ENCODE results near the gene SLC39A9. TPM values are rescaled to one million over a fixed set of nuclear protein-coding genes. Genes with fewer than 3 reads are reported as not detected.

The SLC39A9 gene, protein sequence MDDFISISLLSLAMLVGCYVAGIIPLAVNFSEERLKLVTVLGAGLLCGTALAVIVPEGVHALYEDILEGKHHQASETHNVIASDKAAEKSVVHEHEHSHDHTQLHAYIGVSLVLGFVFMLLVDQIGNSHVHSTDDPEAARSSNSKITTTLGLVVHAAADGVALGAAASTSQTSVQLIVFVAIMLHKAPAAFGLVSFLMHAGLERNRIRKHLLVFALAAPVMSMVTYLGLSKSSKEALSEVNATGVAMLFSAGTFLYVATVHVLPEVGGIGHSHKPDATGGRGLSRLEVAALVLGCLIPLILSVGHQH
- 41.3 and 44.8 TPM in 2 replicates for total RNA-seq (2014; rRNA removed; shearing (Covaris generic))

DNA sequence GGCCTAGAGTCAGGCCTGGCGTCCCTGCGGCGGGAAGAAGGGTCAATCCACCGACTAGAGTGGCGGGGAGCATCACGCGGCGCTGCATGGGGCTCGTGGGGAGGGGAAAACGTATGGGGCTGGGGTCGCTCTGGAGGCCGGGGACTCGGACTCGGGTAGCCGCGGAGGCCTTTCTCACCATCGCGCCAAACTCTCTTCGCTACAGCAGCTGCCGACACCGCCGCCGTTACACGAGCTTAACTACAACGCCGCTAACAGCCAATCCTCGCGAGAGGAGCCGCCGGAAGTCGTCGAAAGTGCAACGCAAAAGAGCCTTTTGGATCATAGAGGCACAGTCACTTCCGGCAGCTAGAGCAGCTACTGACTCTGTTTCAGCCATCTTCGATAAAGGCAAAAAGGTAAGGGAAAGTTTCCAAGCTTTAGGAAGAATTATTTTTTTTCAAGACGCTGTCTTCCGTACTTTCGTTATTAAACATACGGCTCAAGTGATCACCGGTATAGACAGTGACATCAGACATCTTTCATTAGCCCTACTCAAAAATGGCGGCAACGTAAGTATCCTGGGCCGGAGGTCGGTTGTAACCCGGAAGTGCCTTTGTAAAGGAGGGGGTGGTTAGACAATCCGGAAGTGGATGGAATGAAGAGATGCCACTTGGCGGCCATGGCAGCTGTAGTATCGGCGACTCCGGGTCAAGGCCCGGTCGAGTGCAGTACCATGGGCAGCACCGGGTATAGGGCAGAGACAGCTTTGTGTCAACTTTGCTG is at the start of gene SLC39A9, which contains the start of gene ERH:
Gene SLC39A9, plus strand, starts transcription at position 640 of the 765 bp plus-strand sequence. CDS start 678 bp downstream, outside the sequence.
Gene ERH, minus strand, starts transcription at position 247 of the 765 bp plus-strand sequence. Its CDS starts 66 bp downstream, at position 181.

DNA sequence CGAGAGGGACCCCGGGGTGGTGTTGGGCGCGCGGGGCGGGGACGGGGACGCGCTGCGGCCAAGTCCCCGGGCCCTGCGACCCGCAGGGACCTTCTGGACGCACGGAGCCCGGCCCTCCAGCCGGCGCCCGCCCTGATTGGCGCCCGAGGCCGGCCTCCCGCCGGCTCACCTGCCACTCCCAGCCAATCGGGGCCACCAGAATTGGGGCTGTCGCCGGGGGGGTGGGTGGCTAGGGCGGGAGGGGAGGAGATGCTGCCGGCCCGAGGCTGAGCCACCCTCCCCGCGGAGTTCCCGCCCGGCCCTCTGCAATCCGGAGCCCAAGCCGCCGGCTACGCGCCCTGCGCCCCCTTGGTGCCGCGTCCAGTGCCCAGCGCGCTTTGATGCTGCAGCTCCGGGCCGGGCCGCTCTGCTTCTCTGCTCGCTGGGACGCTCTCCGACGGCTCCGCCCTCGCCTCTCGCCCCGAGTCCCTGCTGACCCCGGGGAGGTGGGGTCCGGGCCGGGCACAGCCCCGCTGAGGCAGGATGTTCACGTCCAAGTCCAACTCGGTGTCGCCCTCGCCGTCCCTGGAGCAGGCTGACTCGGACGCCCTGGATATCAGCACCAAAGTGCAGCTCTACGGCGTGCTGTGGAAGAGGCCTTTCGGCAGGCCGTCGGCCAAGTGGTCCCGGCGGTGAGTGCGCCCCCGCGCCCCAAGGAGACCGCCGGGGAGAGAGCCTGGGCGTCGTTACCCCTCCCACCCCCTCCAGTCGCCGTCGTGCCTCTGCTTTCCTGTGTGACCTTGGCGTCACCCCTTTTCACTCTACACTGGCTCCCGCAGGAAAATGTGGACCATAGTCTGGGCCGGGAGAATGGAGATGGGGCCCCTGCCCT is 86.2 kb downstream of the SLC39A9 start, which contains the start of gene PLEKHD1:
Gene PLEKHD1, plus strand, starts transcription at position 285 of the 871 bp plus-strand sequence. Its CDS starts 238 bp downstream, at position 523.

Other genes starting within 250 kb of the SLC39A9 start
- gene DCAF5, start 245.6 kb upstream of the SLC39A9 start, total RNA-seq (2014; rRNA removed; shearing (Covaris generic)) = 7.3 and 8.6 TPM in 2 replicates
- 6.3 and 7.2 TPM in 2 replicates for gene EXD2, start 207.2 kb upstream of the SLC39A9 start, total RNA-seq (2014; rRNA removed; shearing (Covaris generic))
- gene GALNT16, start 138.5 kb upstream of the SLC39A9 start, total RNA-seq (2014; rRNA removed; shearing (Covaris generic)) = 0.08 TPM in 1 of 2 replicates, not detected in the other
- gene ERH, start 393 bp upstream of the SLC39A9 start, total RNA-seq (2014; rRNA removed; shearing (Covaris generic)) = 84.7 and 99.1 TPM in 2 replicates
- gene PLEKHD1, start 86.0 kb downstream of the SLC39A9 start, total RNA-seq (2014; rRNA removed; shearing (Covaris generic)) = 0.05 TPM in 1 of 2 replicates, not detected in the other
- gene CCDC177, start 176.2 kb downstream of the SLC39A9 start, total RNA-seq (2014; rRNA removed; shearing (Covaris generic)) = not detected in 2 replicates
- 2.4 and 2.8 TPM in 2 replicates for gene SUSD6, start 212.9 kb downstream of the SLC39A9 start, total RNA-seq (2014; rRNA removed; shearing (Covaris generic))